GM18526 (cell line): ENCODE data around the gene HOXB4.

Experiments
- POLR2A ChIP-seq: IDR thresholded peaks from 3 replicates; pipeline ENCODE4 v1.6.1; 2011; ENCODE audit not compliant: insufficient read length; ENCODE audit errors: extremely low read depth

Gene HOXB4

DNA sequence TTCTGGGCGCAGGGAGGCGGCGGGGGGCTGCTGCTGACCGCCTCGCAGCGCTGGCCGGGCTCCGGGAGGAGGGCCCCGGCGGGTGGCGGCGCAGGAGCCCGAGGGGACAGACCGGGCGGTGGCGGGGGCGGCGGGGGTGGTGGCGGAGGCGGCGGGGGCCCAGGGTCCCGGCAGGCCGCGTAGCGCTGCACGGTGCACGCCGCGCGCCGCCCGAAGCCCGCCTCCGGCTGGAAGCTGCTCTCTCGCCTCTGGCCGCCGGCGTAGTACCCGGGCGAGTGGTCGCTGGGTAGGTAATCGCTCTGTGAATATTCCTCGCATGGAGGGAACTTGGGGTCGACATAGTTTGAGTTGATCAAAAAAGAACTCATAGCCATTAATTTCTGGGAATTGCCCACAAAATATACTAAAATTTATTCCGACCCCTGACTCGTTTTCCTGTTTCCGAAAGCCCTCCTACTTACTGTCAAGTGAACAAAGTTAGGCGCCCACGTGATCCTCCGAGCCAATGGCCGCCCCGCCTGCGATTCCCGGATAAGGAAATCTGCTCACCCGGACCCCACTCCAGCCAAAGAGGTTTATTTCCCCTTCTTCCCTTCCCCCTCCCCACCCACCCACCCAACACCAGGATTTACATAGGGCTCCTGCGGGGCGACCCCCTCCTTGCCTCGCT, at the start of gene HOXB4:
Gene HOXB4 (minus strand): TSS at position 405 of the 670 bp plus-strand sequence. CDS start 31 bp downstream, at position 374.
- TF ChIP-seq POLR2A = no peak

DNA sequence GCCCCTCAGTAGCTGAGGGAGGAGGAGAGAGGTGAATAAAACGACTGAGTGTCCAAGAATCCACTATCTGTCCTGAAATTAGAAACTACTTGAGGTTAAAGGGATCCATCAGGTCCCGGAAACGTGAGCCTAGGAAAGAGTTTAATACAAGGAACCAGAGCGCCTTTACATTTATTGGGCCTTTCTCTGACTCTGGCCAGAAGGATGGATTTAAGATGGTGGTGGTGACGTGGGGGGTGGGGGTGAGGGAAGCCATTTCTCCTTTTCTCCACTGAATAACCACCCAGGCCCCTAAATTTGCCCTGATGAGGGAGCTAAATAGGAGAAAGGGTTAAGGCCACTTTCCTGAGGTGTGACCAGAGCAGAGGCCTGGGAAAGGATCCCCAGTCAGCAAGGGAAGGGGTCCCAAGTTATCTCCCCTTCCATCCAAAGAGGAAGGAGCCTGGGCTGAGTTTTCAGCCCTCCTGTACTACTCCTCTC, 49.0 kb upstream of the HOXB4 start:
- no peak for TF ChIP-seq POLR2A

DNA sequence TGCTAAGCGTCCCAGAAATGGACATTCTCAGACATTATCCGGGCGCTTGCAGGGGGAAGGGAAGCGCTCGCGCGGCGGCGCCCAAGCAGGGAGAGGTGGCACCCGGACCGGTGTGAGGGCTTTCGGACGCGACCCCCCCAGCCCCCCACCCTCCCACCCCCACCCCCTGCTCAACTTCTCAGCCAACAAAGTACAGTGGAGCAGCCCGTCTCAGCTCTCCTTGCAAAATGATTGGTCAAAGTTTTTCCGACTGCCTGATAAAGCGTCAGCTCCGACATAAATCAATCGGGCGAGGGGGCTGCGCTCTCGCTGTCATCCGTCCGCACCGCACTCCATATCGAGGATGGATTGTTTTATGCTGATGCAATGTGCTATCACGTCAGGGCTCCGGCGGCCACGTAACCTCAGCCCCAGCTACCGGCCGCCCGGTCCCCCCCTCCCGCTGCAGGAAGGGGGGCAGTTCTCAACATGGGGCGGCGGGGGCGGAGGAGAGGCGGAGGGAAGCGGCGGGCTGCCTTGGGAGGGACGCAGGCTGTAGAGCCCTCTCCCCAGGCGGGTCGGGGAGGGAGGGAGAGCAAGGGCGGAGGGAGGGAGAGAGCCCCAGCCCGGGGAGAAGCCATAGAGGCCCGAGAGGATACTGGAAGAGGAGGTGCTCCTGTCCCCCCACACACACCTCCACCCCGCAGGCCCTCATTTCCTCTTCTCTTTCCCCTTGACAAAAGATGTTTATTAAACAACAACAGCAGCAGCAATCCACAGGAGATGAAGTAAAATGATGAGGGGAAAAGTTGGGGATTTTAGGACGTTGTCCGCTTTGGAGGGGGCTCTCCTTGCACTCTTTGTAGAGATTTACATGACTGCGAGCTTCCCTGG, 48.3 kb upstream of the HOXB4 start, which contains the start of gene HOXB9:
Gene HOXB9 (minus strand): TSS at position 114 of the 873 bp plus-strand sequence. CDS start 89 bp downstream, at position 25.
- no peak for TF ChIP-seq POLR2A

DNA sequence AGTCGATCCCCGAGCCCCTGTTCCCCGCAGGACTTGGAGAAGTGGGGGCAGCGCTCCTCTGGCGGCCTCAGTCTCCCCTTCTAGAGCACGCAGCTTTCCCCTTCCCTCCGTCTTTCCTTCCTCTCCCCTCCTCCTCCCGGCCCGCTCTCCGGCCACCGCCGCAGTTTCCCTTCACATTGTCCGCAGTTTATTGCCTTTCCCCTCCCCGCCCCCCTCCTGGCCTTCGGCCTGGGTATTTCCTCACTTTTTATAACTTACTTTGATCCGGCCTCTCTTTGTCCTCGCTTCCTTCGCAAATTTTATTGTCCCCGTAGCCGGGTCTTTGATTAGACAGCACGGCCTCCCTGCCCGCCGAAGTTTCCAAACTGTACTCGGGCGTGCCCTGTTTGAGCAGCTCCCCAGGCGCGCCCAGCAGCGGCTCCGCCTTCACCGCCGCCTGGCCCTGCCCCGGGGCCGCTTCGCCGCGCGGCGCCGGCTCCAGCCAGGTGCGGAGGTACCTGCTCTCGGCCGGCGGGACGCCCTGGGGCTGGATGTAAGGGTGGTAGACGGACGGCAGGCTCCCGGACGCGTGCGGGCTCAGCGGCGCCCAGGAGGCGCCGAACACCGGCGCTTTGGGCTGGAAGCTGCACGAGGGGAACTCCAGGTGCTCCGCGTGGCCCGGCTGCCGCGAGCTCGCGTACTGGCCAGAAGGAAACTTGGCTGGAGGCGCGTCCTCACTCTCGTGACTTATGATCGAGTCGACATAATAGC, 47.5 kb upstream of the HOXB4 start:
- TF ChIP-seq POLR2A = no peak

DNA sequence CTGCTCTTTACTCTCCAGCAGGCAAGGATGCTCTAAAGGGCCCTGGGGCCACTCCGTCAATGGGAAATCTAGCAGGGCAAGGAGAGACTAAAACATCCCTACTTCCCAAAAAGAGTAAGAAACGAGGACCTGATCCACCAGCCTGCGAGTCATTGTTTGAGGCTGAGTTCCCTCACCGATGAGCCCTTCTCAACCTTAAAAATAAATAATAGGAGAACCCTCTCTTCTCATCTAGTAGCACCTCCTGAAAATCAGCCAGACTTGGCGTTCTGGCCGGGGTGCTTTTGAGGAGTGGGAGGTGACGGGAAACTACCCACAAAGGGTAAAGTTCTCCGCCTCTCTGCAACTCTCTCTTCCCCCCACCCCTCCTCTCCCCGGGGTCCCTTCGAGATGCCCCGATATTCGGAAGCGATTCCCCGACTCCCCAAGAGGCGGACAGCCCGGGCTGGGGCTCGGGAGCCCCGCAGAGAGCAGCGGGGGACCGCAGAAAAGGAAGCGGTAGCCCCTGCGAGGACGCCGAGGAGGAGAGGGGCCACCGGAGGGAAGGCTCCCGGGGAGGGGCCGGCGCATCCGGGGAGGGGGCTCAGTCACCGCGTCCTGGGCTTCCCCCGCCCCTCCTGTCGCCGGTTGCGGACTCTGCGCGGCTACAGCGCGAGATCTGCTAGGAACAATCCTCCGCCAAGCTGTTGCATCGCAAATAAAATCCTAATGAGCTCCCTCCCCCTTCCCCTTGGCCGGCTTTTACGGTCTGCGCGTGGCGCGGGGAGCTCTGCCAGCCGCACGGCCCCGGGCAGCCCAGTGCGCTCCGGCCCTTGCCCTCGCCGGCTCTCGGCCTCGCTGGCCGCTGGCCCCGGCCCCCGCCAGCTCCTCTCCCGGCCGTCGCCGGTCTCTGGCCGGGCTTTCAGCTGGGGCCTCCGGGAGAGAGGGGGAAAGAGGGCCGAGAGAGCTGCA, 46.7 kb upstream of the HOXB4 start:
- no peak for TF ChIP-seq POLR2A

DNA sequence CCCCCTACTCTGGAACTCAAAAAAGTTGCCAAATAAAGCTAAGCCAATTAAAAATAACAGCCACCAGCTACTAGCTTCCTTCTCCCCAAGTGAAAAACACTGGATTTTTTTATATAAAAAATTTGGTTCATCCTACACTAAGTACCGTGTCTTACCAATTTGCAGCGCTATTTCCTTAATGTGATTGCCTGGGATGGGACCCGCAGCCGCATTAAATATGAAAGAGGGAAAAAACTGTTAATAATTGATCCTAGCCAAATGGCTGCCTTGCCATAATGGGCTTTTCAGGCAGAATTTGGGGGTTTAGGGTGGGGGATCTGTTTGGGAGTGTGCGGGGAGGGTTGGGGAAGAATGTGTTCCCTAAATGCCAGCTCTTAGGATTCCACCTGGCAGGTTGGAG, 46.0 kb upstream of the HOXB4 start:
- no peak for TF ChIP-seq POLR2A

DNA sequence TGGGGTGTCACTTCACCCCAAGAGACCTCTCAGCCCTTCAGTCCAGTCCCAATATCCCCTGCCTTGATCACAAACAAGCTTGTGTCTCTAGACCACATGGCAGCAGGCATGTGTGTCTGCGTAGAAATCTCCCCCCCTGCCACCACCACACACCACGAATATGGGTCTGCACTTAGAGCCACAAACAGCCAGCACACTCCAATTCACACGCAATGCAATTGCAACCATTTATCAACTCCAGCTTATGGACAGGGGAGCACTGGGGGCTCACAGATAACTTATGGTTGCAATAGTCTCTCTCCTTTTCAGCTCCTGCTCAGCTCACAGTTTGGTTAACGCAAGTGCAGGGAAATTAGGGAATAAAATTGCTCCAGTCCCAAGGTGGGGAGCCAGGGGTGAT, 45.4 kb upstream of the HOXB4 start:
- no peak for TF ChIP-seq POLR2A

DNA sequence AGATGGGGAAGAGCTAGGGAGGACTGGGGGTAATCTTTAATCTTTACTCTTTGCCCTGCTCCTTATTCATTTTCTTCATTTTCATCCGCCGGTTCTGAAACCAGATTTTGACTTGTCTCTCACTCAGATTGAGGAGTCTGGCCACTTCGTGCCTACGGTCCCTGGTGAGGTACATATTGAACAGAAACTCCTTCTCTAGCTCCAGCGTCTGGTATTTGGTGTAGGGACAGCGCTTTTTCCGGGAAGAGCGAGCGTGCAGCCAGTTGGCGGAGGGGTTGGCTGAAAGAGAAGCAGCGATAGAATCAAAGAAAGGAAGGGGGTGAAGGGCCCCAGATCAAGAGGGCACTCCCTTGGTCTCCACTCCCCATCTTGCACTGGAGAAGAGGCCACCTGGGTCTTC, 44.7 kb upstream of the HOXB4 start:
- no peak for TF ChIP-seq POLR2A

DNA sequence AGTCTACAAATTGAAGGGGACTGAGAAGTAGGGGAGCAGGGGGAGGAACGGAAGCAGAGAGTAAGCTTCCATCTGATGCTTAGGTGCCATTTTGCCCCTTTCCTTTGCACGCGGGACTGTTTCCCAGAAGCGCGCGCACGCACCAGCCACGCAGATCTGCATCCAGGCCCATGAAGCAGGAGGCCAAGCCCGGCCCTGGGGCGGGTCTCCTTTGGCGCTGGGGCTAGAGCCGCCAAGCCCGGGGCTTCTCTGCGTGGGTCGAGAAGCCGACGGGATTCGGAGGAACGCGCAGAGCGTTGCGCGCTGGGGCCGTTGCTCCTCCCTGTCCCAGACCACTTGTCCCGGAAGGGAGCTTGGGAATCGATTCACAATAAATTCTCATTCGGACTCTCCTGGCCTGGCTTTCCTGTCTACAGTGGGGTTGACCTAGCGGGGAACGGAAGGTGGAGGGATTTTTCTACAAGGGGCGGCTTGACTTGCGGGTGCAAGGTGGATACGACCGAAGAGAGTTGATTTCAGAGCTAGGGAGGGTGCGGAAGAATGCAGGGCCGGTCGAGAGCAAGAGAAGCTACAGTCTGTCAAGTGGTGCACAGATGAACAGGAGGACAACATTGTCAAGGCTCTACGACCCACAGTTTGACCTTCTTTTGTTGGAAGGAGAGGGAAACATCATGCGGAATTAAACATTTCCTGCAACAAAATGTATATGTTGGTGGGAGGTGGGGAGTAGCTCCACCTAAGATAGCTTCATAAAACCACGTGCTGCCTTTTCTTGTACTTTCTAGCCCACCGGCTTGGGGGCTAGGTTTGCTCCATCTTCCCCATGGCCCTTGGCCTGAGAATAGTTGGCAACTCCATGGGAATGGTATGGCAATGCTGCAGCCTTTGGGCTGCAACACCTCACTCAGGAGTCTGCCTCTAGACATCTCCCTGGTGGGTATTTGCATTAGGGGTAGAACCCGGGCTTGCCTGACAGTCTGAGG, 43.6 kb upstream of the HOXB4 start:
- no peak for TF ChIP-seq POLR2A

DNA sequence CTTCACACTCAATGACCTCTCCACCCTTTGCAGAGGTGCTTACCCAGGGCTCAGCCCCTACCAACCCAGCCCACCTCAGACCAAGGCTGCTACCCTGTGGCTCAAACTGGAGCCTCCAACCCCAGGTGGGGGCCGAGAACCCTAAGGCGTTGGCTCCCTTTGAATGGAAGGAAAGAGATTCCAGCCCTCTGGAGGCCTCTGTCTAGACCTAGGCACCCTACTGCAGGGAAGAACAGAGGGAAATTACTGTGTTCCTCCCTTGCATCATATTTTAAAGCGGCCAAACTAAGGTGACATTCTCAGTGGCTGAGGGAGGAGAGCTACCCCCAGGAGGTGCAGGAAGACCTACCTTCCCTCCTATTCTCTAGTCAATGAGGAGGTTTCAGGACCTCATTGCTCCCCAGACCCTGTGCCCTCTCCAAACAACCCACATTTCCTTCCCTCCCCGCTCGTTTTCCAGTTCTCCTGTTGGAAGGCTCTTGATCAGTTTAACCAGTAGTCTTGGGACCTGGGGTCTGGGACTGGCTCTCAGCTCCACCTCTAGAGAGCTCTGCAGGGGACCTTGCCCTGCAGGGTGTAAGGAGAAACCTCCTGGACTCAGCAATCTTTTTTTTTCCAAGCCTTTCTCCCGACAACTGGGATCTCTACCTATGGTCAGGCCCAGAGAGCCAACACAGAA, 42.5 kb upstream of the HOXB4 start:
- TF ChIP-seq POLR2A = no peak

DNA sequence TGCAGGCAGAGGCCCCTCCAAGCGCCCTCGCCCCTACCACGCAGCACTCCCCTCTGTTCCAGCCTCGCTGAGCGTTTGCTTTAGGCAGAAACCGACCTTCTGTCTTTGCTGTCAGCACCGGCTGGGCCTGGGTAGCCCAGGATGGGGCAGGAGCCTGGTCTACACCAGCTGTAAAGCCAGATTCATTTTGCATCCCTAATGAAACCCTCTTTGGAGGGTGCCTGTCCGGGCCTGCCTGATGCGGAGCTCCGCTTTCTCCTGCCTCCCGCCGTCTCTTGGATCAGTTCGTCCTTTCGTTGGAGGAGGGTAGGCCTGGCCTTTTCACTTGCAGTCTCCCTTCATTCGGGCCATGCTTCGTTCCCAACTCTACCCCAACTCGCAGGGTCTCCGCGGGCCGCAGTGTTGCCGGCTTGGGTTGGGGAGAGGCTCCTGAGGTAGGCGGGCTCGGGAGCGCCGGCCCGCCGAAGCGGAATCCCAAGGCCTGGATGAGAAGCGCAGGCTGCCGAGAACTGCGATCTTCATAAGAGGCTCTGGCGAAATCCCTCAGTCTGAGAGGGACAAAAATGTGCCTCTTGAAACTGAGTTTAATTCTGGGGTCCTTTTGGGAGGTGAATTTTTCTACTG, 41.8 kb upstream of the HOXB4 start:
- no peak for TF ChIP-seq POLR2A

DNA sequence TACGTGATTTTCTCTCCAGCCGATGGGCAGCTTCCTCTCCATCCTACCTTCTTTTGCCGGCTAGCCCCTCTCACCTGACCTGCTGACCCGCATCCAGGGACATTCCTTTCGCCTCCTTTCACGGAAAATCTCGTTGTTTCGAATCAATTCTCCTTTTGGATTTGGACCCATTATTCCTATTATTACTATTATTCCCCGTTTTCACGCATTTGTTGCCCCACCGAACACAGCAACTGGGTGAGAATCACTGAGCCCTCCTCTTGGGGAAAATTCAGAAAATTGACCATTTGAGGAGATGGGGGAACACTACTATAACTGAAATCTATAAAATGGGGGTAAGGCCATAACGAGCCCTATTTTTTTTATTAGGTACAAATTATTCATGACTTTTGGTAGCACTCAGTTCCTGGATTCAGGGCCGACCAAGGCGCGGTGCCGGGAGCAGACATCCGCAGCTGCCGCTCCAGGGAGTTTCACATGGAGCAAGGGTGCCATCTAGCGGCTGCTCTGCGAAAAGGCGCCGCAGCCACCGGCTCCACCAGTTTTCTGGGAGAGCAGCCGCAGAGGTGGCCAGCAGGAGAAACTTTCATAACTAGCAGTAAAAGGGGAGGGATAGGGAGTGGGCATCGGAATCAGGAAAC, 40.2 kb upstream of the HOXB4 start:
- TF ChIP-seq POLR2A = no peak
